Panc1 (cell line): ENCODE results near the gene RAPGEF5. TPM values are rescaled to one million over a fixed set of nuclear protein-coding genes. Genes with fewer than 3 reads are reported as not detected.

Source experiments
- ATAC-seq: fragments of 200-7000 bp; cut with Tn5 transposase; 2 replicates; pipeline ENCODE4 v1.9.1; 2020; ENCODE audit warnings: mild to moderate bottlenecking, moderate library complexity
- BruUV-seq: library from RNA; stranded (reverse); fragments of 400-500 nt; replicated peaks from 2 replicates; lab custom pipeline; 2021; lab: Mats Ljungman, UMichigan
- CTCF ChIA-PET: fragments of 300-600 bp; sonication (Branson Sonifier 250); formaldehyde crosslinking; loops from one replicate; lab custom pipeline; 2022; ENCODE audit warnings: antibody characterized with exemption; lab: Charles Lee
- POLR2A ChIA-PET: fragments of 300-600 bp; sonication (Branson Sonifier 250); formaldehyde crosslinking; loops from one replicate; lab custom pipeline; 2022; ENCODE audit warnings: antibody characterized with exemption; lab: Charles Lee
- DNase-seq: peaks from one replicate; pipeline ENCODE4 v3.0.0-alpha.2; 2010; ENCODE audit warnings: low read depth, low spot score
- H3K27ac ChIP-seq: 2 replicates; pipeline ENCODE4 v1.5.1; 2011; ENCODE audit warnings: mild to moderate bottlenecking, low read length, inconsistent platforms
- H3K27me3 ChIP-seq: fragments of 200-500 bp; sonication (Bioruptor generic); 2 replicates; pipeline ENCODE4 v1.6.0; 2014; ENCODE audit warnings: low read length, inconsistent platforms; ENCODE audit not compliant: control insufficient read depth, insufficient read depth
- H3K36me3 ChIP-seq: fragments of 200-500 bp; sonication (Bioruptor generic); 2 replicates; pipeline ENCODE4 v1.5.1; 2014; ENCODE audit warnings: inconsistent platforms, mild to moderate bottlenecking, low read length, moderate library complexity; ENCODE audit not compliant: control insufficient read depth, insufficient read depth
- H3K4me1 ChIP-seq: 2 replicates; pipeline ENCODE4 v1.5.1; 2011; ENCODE audit warnings: inconsistent platforms, mild to moderate bottlenecking, low read length, moderate library complexity; ENCODE audit not compliant: control insufficient read depth, insufficient read depth
- H3K4me3 ChIP-seq, 2 experiments: 2 replicates each; pipeline ENCODE4 v1.5.1; 2011 to 2012; ENCODE audit warnings: low read depth in 2 of 2, low read length in 2 of 2, mild to moderate bottlenecking in 2 of 2, inconsistent platforms in 1 of 2, moderate library complexity in 1 of 2
- H3K9me3 ChIP-seq: fragments of 200-500 bp; sonication (Bioruptor generic); 2 replicates; pipeline ENCODE4 v1.5.1; 2014; ENCODE audit warnings: low read depth, mild to moderate bottlenecking, inconsistent platforms, low read length, moderate library complexity; ENCODE audit not compliant: control insufficient read depth, insufficient read depth
- CTCF ChIP-seq: fragments of 450-650 bp; IDR thresholded peaks from 2 replicates; pipeline ENCODE4 v1.5.1; 2017; ENCODE audit warnings: mild to moderate bottlenecking
- POLR2AphosphoS5 ChIP-seq: IDR thresholded peaks from 2 replicates; pipeline ENCODE4 v1.6.1; 2012; ENCODE audit warnings: mild to moderate bottlenecking, low read depth, low read length, moderate library complexity
- SIN3A ChIP-seq: IDR thresholded peaks from 2 replicates; pipeline ENCODE4 v1.6.1; 2012; ENCODE audit warnings: low read depth, mild to moderate bottlenecking, low read length, moderate library complexity, borderline replicate concordance; ENCODE audit not compliant: insufficient read depth
- TCF7L2 ChIP-seq: IDR thresholded peaks from 2 replicates; pipeline ENCODE4 v1.6.1; 2011; ENCODE audit warnings: mild to moderate bottlenecking, low read depth, low read length, inconsistent platforms
- in situ Hi-C: cut with HindIII; loops from 2 replicates; pipeline ENCODE4 v1.10.0; 2016; ENCODE audit warnings: low sequenced_read_pairs, low pct_unique_long_range_greater_than_20kb
- intact Hi-C: fragments of 100-400 bp; cut with micrococcal nuclease; formaldehyde crosslinking; loops from one replicate; pipeline ENCODE4 v1.10.0; 2022; ENCODE audit not compliant: unreplicated experiment
- total RNA-seq: library from RNA; stranded (reverse); gene quantifications from one replicate; pipeline ENCODE4 v1.2.1, GENCODE V29; 2021; ENCODE audit not compliant: unreplicated experiment
- TF ChIP-seq, protein P1 (sequence below), 2 experiments: IDR thresholded peaks; 2 replicates each; pipeline ENCODE4 v1.6.1; 2011 to 2012; ENCODE audit warnings: low read depth in 2 of 2, control low read depth in 1 of 2, low read length in 1 of 2, mild to moderate bottlenecking in 1 of 2, moderate library complexity in 1 of 2; ENCODE audit not compliant: insufficient read depth in 1 of 2

RAPGEF5 gene
- total RNA-seq, 1 experiment from 2014 or later, result 1.4 TPM

GRCh38 chr7:22144950-22145349, 212.0 kb downstream of the RAPGEF5 start:
- no peaks in the 10 kb centered on the region for H3K9me3 ChIP-seq
- POLR2A ChIA-PET, result no interaction called here
- H3K4me3 ChIP-seq, result no peak overlapping the region
- CTCF ChIA-PET, result no interaction called here
- H3K27ac ChIP-seq, result no peak overlapping the region
- DNase-seq (no peak), ATAC-seq (no peak)
- TF ChIP-seq TCF7L2, result no peak
- TF ChIP-seq CTCF, result no peak
- TF ChIP-seq POLR2AphosphoS5, result no peak
- TF ChIP-seq SIN3A, result no peak
- TF ChIP-seq, protein P1, sequence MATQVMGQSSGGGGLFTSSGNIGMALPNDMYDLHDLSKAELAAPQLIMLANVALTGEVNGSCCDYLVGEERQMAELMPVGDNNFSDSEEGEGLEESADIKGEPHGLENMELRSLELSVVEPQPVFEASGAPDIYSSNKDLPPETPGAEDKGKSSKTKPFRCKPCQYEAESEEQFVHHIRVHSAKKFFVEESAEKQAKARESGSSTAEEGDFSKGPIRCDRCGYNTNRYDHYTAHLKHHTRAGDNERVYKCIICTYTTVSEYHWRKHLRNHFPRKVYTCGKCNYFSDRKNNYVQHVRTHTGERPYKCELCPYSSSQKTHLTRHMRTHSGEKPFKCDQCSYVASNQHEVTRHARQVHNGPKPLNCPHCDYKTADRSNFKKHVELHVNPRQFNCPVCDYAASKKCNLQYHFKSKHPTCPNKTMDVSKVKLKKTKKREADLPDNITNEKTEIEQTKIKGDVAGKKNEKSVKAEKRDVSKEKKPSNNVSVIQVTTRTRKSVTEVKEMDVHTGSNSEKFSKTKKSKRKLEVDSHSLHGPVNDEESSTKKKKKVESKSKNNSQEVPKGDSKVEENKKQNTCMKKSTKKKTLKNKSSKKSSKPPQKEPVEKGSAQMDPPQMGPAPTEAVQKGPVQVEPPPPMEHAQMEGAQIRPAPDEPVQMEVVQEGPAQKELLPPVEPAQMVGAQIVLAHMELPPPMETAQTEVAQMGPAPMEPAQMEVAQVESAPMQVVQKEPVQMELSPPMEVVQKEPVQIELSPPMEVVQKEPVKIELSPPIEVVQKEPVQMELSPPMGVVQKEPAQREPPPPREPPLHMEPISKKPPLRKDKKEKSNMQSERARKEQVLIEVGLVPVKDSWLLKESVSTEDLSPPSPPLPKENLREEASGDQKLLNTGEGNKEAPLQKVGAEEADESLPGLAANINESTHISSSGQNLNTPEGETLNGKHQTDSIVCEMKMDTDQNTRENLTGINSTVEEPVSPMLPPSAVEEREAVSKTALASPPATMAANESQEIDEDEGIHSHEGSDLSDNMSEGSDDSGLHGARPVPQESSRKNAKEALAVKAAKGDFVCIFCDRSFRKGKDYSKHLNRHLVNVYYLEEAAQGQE (IDR thresholded peaks at IDR 0.05; ENCODE audit: insufficient read depth in 1 of 2, low read depth in 2 of 2, low read length in 1 of 2), result no peak
- H3K36me3 ChIP-seq, result no peaks in the 10 kb centered on the region
- 0 out of 2 replicates have a peak, but pooled peaks cover 2% of the 10 kb centered on the region for H3K27me3 ChIP-seq
- BruUV-seq, result no TSS peak
- in situ Hi-C loops (no loop called here), intact Hi-C loops (no loop called here)
- H3K4me1 ChIP-seq, result no peaks in the 10 kb centered on the region

- no TSS peak for BruUV-seq
- no peaks in the 10 kb centered on the region for H3K9me3 ChIP-seq
- DNase-seq, result no peak
- TF ChIP-seq CTCF (no peak), TCF7L2 (no peak), POLR2AphosphoS5 (no peak), SIN3A (no peak)
- TF ChIP-seq, protein P1 (IDR thresholded peaks at IDR 0.05; ENCODE audit: insufficient read depth in 1 of 2, low read depth in 2 of 2, low read length in 1 of 2), result no peak
- ChIA-PET CTCF (no interaction called here), POLR2A (no interaction called here)
- H3K4me1 ChIP-seq, result no peaks in the 10 kb centered on the region
- H3K27me3 ChIP-seq, result 0 out of 2 replicates have a peak, but pooled peaks cover 2% of the 10 kb centered on the region
- H3K27ac ChIP-seq, result no peak overlapping the region
- no peak overlapping the region for H3K4me3 ChIP-seq
- no peaks in the 10 kb centered on the region for H3K36me3 ChIP-seq
- no peak for ATAC-seq
- intact Hi-C loops, result no loop called here
- in situ Hi-C loops, result no loop called here
These were observed 213.5 kb downstream of the RAPGEF5 start for GRCh38 chr7:22143491-22143890.
